ENCODE measurements around the gene ATE1.

- TF ChIP-seq POLR2A (IDR thresholded peaks at IDR 0.05): no peak
- no peak for TF ChIP-seq CTCF (IDR thresholded peaks at IDR 0.05)
Measured at GRCh38 chr10:121926671-121927317, 1.0 kb downstream of the ATE1 start.

All from esophagus squamous epithelium (tissue), 4 donors.